ENCODE measurements around the gene KCNJ11. TPM values are rescaled to one million over a fixed set of nuclear protein-coding genes. Genes with fewer than 3 reads are reported as not detected.

The KCNJ11 gene
- total and polyA plus RNA-seq, 10 of the 15 experiments (the other 5 are each of a cell fraction or from before 2014, with no cell fraction given) = 0.06 to 0.56 (median 0.21) TPM; not detected in 6

DNA sequence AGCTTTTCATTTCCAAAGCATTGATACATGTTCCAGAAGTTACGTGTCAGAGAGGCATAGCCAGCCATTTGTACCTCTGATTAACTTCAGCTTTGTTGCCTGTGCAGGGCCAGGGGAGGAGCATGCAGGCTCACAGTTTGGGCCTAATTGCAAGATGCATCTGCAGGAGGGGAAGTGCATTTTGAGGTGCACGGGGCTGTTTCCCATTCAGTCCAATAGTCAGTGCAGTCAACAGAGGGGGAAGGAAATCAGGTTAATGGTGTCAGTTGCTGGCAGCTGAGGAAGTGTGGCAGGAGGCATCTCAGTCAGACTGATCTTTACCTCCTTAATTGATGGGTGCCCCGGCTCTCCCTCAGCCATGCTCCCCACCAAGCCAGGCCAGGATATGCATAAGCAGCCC, 48.9 kb upstream of the KCNJ11 start:
- H2AFZ ChIP-seq (ENCODE audit: control insufficient read depth, low read depth, low read length) = no peak overlapping the region
- FAIRE-seq (no peak), DNase-seq (ENCODE audit: low read depth, low spot score) (no peak), ATAC-seq (no peak)
- no peaks in the 10 kb centered on the region for H3K36me3 ChIP-seq (ENCODE audit: control insufficient read depth in 2 of 2, insufficient read depth in 2 of 2, low read length in 1 of 2)
- H3K27me3 ChIP-seq (replicated peaks in 1 of 2; ENCODE audit: control insufficient read depth in 2 of 2, insufficient read depth in 2 of 2, low read length in 1 of 2) = peaks cover 0 to 1% of the 10 kb centered on the region in 2 experiments; a peak in 1 of 4 replicates
- H3K4me2 ChIP-seq (ENCODE audit: control insufficient read depth, insufficient read depth) = no peak overlapping the region
- ChIA-PET SMC1A (ENCODE audit: uncharacterized antibody, unreplicated experiment) (no interaction called here), RAD21 (ENCODE audit: unreplicated experiment) (no interaction called here), CTCF (no interaction called here), POLR2A (no interaction called here)
- intact Hi-C loops (cut with micrococcal nuclease; ENCODE audit: unreplicated experiment) = no loop called here
- 20% methylated on average over 3 of the region's 3 CpGs for WGBS (ENCODE audit: insufficient coverage, insufficient replicate concordance, low lambda C conversion rate, missing lambda C conversion rate)
- H3K79me2 ChIP-seq (ENCODE audit: control insufficient read depth, insufficient read depth, low read length) = no peaks in the 10 kb centered on the region
- H3K27ac ChIP-seq (ENCODE audit: control insufficient read depth, insufficient read depth) = no peak overlapping the region
- no peaks in the 10 kb centered on the region; the same call in 2 of the 3 replicates for H3K9me3 ChIP-seq (replicated peaks; ENCODE audit: control insufficient read depth, insufficient read depth, low read length)
- H3K9ac ChIP-seq (ENCODE audit: control insufficient read depth, insufficient read depth, low read length) = no peak overlapping the region
- H4K20me1 ChIP-seq (ENCODE audit: control insufficient read depth, insufficient read depth) = no peaks in the 10 kb centered on the region
- no peak overlapping the region for H3K4me3 ChIP-seq
- in situ Hi-C loops (cut with MboI) = no loop called here
- no TSS peak for BruUV-seq (replicated peaks)
- H3K4me1 ChIP-seq (ENCODE audit: control insufficient read depth, insufficient read depth, low read length) = no peaks in the 10 kb centered on the region
- TF ChIP-seq, protein P1, sequence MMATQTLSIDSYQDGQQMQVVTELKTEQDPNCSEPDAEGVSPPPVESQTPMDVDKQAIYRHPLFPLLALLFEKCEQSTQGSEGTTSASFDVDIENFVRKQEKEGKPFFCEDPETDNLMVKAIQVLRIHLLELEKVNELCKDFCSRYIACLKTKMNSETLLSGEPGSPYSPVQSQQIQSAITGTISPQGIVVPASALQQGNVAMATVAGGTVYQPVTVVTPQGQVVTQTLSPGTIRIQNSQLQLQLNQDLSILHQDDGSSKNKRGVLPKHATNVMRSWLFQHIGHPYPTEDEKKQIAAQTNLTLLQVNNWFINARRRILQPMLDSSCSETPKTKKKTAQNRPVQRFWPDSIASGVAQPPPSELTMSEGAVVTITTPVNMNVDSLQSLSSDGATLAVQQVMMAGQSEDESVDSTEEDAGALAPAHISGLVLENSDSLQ (IDR thresholded peaks at IDR 0.05) = no peak
- TF ChIP-seq RELA (IDR thresholded peaks at IDR 0.05; ENCODE audit: borderline replicate concordance, partially characterized antibody) = no peak
- no peak for TF ChIP-seq ZNF217 (IDR thresholded peaks at IDR 0.05)

- H3K36me3 ChIP-seq (ENCODE audit: control insufficient read depth in 2 of 2, insufficient read depth in 2 of 2, low read length in 1 of 2) = no peaks in the 10 kb centered on the region
- ATAC-seq (no peak), DNase-seq (ENCODE audit: low read depth, low spot score) (no peak), FAIRE-seq (no peak)
- no peak overlapping the region for H2AFZ ChIP-seq (ENCODE audit: control insufficient read depth, low read depth, low read length)
- CTCF ChIA-PET = interaction anchor here (1.0 to 1.6 kb wide), 2 partner anchors 50 to 94 kb away, joined by 3 to 5 read pairs; no protein-coding TSS in a partner anchor
- no peaks in the 10 kb centered on the region for H3K9me3 ChIP-seq (replicated peaks; ENCODE audit: control insufficient read depth, insufficient read depth, low read length)
- H3K27me3 ChIP-seq (replicated peaks in 1 of 2; ENCODE audit: control insufficient read depth in 2 of 2, insufficient read depth in 2 of 2, low read length in 1 of 2) = peaks cover 5 to 7% of the 10 kb centered on the region in 2 experiments; a peak in 3 of 4 replicates
- H3K4me2 ChIP-seq (ENCODE audit: control insufficient read depth, insufficient read depth) = no peak overlapping the region
- 13% methylated on average over 4 of the region's 4 CpGs for WGBS (ENCODE audit: insufficient coverage, insufficient replicate concordance, low lambda C conversion rate, missing lambda C conversion rate)
- no peak overlapping the region for H3K27ac ChIP-seq (ENCODE audit: control insufficient read depth, insufficient read depth)
- TF ChIP-seq ATF7 (IDR thresholded peaks at IDR 0.05; ENCODE audit: low read depth) = no peak
- TF ChIP-seq SIX5 (IDR thresholded peaks at IDR 0.05; ENCODE audit: low read depth, low read length, severe bottlenecking) = no peak
- TF ChIP-seq RFX5 (IDR thresholded peaks at IDR 0.05; ENCODE audit: low read depth, low read length) = no peak
- TF ChIP-seq, protein P2, sequence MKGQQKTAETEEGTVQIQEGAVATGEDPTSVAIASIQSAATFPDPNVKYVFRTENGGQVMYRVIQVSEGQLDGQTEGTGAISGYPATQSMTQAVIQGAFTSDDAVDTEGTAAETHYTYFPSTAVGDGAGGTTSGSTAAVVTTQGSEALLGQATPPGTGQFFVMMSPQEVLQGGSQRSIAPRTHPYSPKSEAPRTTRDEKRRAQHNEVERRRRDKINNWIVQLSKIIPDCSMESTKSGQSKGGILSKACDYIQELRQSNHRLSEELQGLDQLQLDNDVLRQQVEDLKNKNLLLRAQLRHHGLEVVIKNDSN (IDR thresholded peaks at IDR 0.05; ENCODE audit: borderline replicate concordance, extremely low read length, insufficient read depth, low read depth, low read length) = no peak
- no peak for TF ChIP-seq RCOR1 (conservative IDR thresholded peaks at IDR 0.05; ENCODE audit: low read depth, low read length)
- no peak for TF ChIP-seq TBL1XR1 (IDR thresholded peaks at IDR 0.05; ENCODE audit: low read depth, low read length)
- TF ChIP-seq IRF4 (IDR thresholded peaks at IDR 0.05; ENCODE audit: low read depth, low read length) = no peak
- TF ChIP-seq, protein P3, sequence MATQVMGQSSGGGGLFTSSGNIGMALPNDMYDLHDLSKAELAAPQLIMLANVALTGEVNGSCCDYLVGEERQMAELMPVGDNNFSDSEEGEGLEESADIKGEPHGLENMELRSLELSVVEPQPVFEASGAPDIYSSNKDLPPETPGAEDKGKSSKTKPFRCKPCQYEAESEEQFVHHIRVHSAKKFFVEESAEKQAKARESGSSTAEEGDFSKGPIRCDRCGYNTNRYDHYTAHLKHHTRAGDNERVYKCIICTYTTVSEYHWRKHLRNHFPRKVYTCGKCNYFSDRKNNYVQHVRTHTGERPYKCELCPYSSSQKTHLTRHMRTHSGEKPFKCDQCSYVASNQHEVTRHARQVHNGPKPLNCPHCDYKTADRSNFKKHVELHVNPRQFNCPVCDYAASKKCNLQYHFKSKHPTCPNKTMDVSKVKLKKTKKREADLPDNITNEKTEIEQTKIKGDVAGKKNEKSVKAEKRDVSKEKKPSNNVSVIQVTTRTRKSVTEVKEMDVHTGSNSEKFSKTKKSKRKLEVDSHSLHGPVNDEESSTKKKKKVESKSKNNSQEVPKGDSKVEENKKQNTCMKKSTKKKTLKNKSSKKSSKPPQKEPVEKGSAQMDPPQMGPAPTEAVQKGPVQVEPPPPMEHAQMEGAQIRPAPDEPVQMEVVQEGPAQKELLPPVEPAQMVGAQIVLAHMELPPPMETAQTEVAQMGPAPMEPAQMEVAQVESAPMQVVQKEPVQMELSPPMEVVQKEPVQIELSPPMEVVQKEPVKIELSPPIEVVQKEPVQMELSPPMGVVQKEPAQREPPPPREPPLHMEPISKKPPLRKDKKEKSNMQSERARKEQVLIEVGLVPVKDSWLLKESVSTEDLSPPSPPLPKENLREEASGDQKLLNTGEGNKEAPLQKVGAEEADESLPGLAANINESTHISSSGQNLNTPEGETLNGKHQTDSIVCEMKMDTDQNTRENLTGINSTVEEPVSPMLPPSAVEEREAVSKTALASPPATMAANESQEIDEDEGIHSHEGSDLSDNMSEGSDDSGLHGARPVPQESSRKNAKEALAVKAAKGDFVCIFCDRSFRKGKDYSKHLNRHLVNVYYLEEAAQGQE (IDR thresholded peaks at IDR 0.05; ENCODE audit: low read depth, low read length) = no peak
- TF ChIP-seq TAF1 (IDR thresholded peaks at IDR 0.05; ENCODE audit: borderline replicate concordance, low read depth, low read length) = no peak
- no peak overlapping the region for H3K9ac ChIP-seq (ENCODE audit: control insufficient read depth, insufficient read depth, low read length)
- no peak overlapping the region for H3K4me3 ChIP-seq
- no peaks in the 10 kb centered on the region for H3K4me1 ChIP-seq (ENCODE audit: control insufficient read depth, insufficient read depth, low read length)
- POLR2A ChIA-PET = no interaction called here
- SMC1A ChIA-PET (ENCODE audit: uncharacterized antibody, unreplicated experiment) = interaction anchor here (0.8 kb wide), 1 partner anchor 14 kb away, joined by 3 read pairs; no protein-coding TSS in a partner anchor
- no peaks in the 10 kb centered on the region for H4K20me1 ChIP-seq (ENCODE audit: control insufficient read depth, insufficient read depth)
- in situ Hi-C loops (cut with MboI) = no loop called here
- RAD21 ChIA-PET (ENCODE audit: unreplicated experiment) = no interaction called here
- H3K79me2 ChIP-seq (ENCODE audit: control insufficient read depth, insufficient read depth, low read length) = no peaks in the 10 kb centered on the region
- intact Hi-C loops (cut with micrococcal nuclease; ENCODE audit: unreplicated experiment) = no loop called here
- BruUV-seq (replicated peaks) = no TSS peak
These were observed 45.6 kb upstream of the KCNJ11 start for GRCh38 chr11:17434108-17434507.
